Stimulated activated CD4-positive, alpha-beta T cell treated with anti-CD3 and anti-CD28 coated beads, TNF-alpha, amount 100 ng/mL, for 1 hour (primary cell): ENCODE measurements around the gene RPP25L.

ENCODE experiments used
- DNase-seq, 3 donors: peaks; one replicate each; pipeline ENCODE4 v3.0.0-alpha.2; 2020; ENCODE audit warnings: low read depth in 3 of 3, low spot score in 1 of 3

Gene RPP25L

GRCh38 chr9:34588671-34589635 lies 22.9 kb downstream of the RPP25L start:
- no peak for DNase-seq

DNA sequence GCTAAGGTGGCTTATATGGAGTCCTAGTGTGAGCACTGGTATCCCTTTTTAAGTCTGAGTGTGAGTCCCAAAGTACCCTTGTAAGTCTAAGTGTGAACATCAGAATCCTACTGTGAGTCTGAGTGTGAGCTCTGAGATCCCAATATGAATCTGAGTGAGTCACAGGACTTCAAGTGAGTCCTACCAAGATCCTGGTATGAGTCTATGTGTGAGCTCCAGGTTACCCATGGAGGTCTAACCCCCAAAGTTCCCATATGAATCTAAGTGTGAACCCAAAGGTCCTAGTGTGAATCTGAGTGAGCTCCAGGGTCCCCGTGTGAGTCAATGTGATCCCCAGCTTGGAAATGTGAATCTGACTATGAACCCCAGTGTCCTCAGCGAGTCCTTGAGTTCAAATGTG lies 24.6 kb downstream of the RPP25L start:
- DNase-seq, result no peak

DNA sequence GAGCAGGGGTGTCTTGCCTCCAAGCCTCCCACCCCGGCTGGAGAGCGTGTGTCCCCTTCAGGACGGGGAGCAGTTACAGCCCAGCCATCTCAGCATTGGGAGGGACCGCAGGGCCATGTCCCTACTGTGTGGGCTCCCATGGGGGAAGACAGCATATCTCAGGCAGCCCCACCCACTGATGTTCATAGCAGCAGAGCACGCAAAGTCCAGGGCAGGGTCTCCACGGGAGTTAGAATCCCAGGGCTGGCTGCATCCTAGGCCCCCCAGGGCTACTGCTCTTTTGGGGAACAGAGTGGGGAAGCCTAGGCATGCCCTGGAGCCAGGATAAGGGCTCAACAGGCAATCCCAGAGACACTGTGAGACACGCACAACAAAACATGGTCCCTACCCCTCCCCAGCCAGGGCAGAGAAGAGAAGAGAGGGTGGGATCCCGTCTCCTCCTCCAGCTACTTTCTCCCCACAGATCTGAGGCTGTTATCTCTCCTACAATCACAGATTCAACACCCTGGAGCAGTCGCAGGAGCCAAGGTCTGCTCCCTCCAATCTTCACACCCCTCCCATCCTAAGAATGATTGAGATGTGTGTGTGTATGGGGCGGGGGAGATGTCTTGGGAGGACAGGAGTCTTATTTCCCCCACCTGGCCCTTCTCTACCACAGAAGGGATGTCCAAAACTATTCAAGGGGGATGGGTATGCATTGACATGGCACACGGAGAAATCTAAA lies 25.8 kb downstream of the RPP25L start:
- DNase-seq, result no peak

DNA sequence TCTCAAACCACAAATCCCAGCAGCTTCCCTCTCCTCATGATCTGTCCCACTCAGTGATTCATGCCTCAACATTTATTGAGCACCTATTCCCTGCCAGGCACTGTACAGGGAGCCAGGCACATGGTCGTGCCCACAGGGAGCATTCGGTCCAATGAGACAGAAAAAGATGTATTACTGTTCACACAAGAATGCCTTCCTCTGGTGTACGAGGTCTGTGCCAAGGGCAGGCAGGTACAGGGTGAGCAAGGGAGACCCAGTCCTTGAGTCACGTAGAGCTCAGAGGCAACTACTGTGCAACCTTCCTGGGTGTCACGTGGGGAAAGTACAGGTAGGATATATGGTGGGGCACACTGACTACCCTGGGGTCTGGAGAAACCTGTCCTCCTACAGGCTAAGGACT lies 26.9 kb downstream of the RPP25L start:
- DNase-seq, result no peak

- no peak for DNase-seq
These were observed 29.1 kb downstream of the RPP25L start for GRCh38 chr9:34582787-34583186.

GRCh38 chr9:34581318-34581717 lies 30.6 kb downstream of the RPP25L start:
- no peak for DNase-seq

GRCh38 chr9:34580358-34580757 lies 31.5 kb downstream of the RPP25L start:
- DNase-seq, result no peak

GRCh38 chr9:34579808-34580163 lies 32.1 kb downstream of the RPP25L start:
- DNase-seq, result no peak

GRCh38 chr9:34579104-34579807 lies 32.6 kb downstream of the RPP25L start:
- DNase-seq, result no peak

DNA sequence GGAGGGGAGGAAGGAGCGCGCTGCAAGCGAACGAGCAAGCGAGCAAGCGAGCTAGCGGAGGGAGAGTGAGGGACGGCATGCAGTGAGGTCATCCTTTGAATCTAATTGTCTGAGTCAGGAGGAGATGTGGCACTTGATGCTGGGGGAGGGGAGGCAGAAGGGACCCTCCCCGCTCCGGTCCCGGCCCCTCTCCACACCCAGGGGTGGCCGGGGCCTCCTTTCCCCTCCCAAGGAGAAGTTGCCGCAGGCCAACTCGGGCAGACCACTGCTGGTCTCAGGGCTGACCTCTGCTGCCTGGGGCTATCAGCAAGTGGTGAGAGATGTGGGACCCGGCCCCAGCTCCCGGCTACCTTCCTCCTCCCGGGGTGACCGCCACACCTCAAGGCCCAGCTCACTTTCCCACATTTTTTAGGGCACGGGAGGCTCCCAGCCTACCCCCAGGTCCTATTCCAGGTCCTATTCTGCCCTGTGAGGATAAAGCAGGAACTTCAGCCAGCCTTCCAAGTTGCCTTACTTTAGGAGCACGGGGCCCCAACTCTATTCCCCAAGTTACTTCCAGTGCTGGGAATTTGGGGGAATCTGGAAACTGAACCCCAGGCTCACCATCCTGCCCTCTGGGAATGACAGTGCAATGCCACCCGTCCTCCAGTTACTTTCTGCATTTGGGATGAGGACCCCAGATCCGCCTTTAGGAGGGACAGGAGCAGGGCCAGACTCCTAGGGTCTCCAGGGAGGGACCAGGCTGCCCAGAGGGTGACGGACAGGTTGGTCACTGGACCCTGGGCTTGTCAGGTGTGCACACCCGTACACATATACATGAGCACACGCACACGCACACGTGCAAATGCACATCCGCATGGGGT lies 33.4 kb downstream of the RPP25L start:
- DNase-seq, result no peak

DNA sequence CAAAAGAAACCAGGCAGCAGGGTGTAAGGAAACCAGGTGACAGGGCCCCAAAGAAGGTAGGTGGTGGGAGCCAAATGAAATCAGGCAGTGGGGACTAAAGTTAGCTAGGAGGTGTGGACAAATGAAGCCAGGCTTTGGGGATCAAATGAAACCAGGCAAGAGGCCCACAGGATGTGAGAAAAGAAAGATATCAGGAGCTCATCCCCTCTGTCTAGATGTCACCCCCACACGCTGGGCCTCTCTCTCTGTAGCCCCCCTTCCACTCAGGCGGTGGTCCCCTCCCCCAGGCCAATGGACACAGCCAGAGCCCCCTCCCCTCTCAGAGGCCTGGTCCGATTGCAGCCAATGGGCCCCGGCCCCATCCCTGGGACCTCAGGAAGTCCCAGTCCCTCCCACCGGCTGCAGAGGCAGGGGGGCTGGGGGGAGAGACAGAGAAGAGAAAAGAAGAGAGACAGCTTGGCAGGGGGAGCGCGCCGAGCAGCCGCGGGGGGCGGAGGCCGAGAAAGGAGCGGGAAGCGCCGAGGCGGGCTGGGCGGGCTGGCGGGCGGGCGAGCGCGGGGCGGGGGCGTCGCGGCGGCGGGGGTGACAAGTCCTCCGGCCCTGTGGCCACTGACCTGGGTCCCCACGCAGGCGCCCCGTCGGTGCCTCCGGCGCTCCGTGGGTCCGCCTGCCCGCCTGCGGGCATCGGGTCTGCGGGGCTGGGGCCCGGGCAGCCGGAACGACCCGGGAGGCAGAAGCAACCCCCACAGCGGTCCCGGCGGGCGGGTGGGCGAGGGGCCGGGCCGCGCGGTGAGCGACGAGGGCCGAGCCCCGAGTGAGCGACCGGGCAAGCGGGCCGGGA lies 34.3 kb downstream of the RPP25L start:
- no peak for DNase-seq

- DNase-seq, result no peak
These were observed 35.1 kb downstream of the RPP25L start for GRCh38 chr9:34576597-34577399.

GRCh38 chr9:34575862-34576596 lies 35.9 kb downstream of the RPP25L start:
- DNase-seq, result no peak

DNA sequence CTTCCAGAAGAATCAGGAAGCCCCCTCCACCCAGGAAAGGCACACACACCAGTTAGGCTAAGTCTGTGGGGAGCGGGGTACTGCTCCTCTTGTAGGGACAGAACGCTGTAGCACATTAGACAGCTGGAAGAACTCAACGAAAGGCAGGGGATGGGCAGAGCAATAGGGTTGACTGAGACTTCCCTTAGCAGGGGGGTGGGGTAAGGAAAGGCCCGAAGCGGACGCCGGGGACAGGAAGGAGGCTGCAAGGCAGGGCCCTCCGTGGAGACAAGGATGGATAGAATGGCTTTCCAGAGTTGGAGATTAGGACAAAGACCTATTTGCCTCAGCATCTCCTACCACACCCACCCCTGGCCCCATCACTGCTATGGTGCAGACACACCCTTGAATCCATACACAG lies 36.7 kb downstream of the RPP25L start:
- no peak for DNase-seq

- DNase-seq, result no peak
These were observed 37.3 kb downstream of the RPP25L start for GRCh38 chr9:34574571-34574970.

- no peak for DNase-seq
These were observed 38.1 kb downstream of the RPP25L start for GRCh38 chr9:34573599-34574325.

- no peak for DNase-seq
These were observed 39.3 kb downstream of the RPP25L start for GRCh38 chr9:34572628-34573027.

GRCh38 chr9:34572092-34572491 lies 39.8 kb downstream of the RPP25L start:
- DNase-seq, result no peak
